Measurements from ENCODE around the gene ERI3. TPM values are rescaled to one million over a fixed set of nuclear protein-coding genes. Genes with fewer than 3 reads are reported as not detected.

ERI3 gene
- total and polyA plus RNA-seq, 2 of the 13 experiments (the other 11 are each of a cell fraction or from before 2014, with no cell fraction given) = 35.6 to 35.9 TPM

DNA sequence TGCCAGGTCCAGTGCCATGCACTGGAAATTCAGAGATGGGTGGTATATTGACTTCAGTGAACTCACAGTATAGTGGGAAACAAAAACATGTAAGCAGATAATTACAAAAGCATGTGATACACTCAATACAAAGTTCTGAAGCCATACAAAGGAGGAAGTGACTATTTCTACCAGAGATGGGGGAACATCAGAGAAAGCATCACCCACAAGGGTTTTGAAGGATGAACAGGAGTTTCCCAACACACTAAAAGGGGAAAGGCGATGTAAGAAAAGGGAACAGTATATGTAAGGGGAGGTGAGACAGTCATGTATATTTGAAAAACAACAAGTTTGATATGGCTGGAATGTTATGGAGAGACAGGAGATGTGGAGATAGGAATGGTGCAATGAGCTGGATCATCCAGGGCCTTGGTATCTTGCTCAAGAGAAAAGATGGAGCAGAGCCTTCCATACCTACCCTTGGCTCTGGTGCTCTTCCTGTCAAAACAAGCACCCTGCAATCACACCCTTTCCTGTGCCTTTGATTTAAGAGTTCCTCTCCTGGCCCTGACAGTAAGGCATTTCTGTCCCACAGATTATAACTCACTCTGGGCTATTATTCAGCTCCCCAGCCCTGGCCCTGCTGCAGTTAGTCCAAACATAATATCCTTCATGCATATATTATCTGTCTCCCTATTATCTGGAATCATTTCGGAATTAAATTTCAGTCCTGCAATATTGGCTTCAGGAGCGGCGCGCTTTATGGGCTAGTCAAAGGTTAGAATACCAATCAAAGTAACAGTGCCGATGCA is 81.3 kb downstream of the ERI3 start:
- 96% methylated on average over 6 of the region's 6 CpGs for WGBS (ENCODE audit: low lambda C conversion rate)
- intact Hi-C loops (cut with micrococcal nuclease; ENCODE audit: unreplicated experiment) = no loop called here
- DNase-seq (ENCODE audit: low spot score) = no peak
- no peak for FAIRE-seq
- no peaks in the 10 kb centered on the region for H3K9me3 ChIP-seq (ENCODE audit: low read length)
- H3K4me3 ChIP-seq (replicated peaks in 1 of 3; ENCODE audit: insufficient read depth in 1 of 3, low read depth in 2 of 3, low read length in 3 of 3) = no peak overlapping the region
- H2AFZ ChIP-seq (ENCODE audit: low read length) = no peak overlapping the region
- H3K27ac ChIP-seq (ENCODE audit: extremely low read length, insufficient read depth, low read length) = no peak overlapping the region
- no TSS peak for BruUV-seq (replicated peaks)
- peaks cover 0 to 1% of the 10 kb centered on the region in 2 experiments; a peak in 1 of 5 replicates for H3K36me3 ChIP-seq (replicated peaks in 1 of 2; ENCODE audit: control insufficient read depth in 1 of 2, insufficient read depth in 2 of 2, low read length in 2 of 2)
- no peaks in the 10 kb centered on the region for H3K27me3 ChIP-seq (ENCODE audit: control insufficient read depth in 1 of 2, insufficient read depth in 2 of 2, low read length in 2 of 2)
- H4K20me1 ChIP-seq (ENCODE audit: insufficient read depth, low read length) = no peaks in the 10 kb centered on the region; the same call in 1 of the 2 replicates
- H3K4me1 ChIP-seq (ENCODE audit: insufficient read depth, low read length) = peaks cover 24% of the 10 kb centered on the region
- no peak for ATAC-seq
- H3K4me2 ChIP-seq (ENCODE audit: low read depth, low read length) = no peak overlapping the region
- in situ Hi-C loops (cut with HindIII; ENCODE audit: extremely low pct_ligation_motif_present, low pct_unique_long_range_greater_than_20kb) = no loop called here
- H3K79me2 ChIP-seq (ENCODE audit: insufficient read depth, low read length) = no peaks in the 10 kb centered on the region
- H3K9ac ChIP-seq (ENCODE audit: insufficient read depth, low read depth, low read length) = no peak overlapping the region
- POLR2A ChIA-PET = interaction anchor here (5.2 kb wide), 1 partner anchor 9 kb away, joined by 36 read pairs; no protein-coding TSS in a partner anchor
- CTCF ChIA-PET (ENCODE audit: low intra/inter-chr PET ratio, low total read pairs) = no interaction called here
- TF ChIP-seq, protein P1, sequence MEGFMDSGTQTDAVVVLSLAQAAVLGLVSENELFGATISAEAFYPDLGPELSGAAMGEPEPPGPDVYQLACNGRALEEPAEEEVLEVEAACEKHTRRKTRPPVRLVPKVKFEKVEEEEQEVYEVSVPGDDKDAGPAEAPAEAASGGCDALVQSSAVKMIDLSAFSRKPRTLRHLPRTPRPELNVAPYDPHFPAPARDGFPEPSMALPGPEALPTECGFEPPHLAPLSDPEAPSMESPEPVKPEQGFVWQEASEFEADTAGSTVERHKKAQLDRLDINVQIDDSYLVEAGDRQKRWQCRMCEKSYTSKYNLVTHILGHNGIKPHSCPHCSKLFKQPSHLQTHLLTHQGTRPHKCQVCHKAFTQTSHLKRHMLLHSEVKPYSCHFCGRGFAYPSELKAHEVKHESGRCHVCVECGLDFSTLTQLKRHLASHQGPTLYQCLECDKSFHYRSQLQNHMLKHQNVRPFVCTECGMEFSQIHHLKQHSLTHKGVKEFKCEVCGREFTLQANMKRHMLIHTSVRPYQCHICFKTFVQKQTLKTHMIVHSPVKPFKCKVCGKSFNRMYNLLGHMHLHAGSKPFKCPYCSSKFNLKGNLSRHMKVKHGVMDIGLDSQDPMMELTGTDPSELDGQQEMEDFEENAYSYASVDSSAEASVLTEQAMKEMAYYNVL (CRISPR knock-in tag; IDR thresholded peaks at IDR 0.05; ENCODE audit: borderline replicate concordance) = no peak
- no peak for TF ChIP-seq PRDM10 (CRISPR knock-in tag; IDR thresholded peaks at IDR 0.05; ENCODE audit: low read depth)
- TF ChIP-seq, protein P2, sequence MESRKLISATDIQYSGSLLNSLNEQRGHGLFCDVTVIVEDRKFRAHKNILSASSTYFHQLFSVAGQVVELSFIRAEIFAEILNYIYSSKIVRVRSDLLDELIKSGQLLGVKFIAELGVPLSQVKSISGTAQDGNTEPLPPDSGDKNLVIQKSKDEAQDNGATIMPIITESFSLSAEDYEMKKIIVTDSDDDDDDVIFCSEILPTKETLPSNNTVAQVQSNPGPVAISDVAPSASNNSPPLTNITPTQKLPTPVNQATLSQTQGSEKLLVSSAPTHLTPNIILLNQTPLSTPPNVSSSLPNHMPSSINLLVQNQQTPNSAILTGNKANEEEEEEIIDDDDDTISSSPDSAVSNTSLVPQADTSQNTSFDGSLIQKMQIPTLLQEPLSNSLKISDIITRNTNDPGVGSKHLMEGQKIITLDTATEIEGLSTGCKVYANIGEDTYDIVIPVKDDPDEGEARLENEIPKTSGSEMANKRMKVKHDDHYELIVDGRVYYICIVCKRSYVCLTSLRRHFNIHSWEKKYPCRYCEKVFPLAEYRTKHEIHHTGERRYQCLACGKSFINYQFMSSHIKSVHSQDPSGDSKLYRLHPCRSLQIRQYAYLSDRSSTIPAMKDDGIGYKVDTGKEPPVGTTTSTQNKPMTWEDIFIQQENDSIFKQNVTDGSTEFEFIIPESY (CRISPR knock-in tag; IDR thresholded peaks at IDR 0.05) = no peak
- TF ChIP-seq, protein P3, sequence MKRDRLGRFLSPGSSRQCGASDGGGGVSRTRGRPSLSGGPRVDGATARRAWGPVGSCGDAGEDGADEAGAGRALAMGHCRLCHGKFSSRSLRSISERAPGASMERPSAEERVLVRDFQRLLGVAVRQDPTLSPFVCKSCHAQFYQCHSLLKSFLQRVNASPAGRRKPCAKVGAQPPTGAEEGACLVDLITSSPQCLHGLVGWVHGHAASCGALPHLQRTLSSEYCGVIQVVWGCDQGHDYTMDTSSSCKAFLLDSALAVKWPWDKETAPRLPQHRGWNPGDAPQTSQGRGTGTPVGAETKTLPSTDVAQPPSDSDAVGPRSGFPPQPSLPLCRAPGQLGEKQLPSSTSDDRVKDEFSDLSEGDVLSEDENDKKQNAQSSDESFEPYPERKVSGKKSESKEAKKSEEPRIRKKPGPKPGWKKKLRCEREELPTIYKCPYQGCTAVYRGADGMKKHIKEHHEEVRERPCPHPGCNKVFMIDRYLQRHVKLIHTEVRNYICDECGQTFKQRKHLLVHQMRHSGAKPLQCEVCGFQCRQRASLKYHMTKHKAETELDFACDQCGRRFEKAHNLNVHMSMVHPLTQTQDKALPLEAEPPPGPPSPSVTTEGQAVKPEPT (CRISPR knock-in tag; IDR thresholded peaks at IDR 0.05; ENCODE audit: low read depth) = no peak
- no peak for TF ChIP-seq ZNF609 (CRISPR knock-in tag; IDR thresholded peaks at IDR 0.05; ENCODE audit: borderline replicate concordance)
